Measurements from ENCODE around the gene EIF4G3. TPM values are rescaled to one million over a fixed set of nuclear protein-coding genes. Genes with fewer than 3 reads are reported as not detected.
"Not testable (repeated sequence)": the region's sequence is repeated elsewhere in the genome, so short reads cannot be mapped to it uniquely, and the experiment has no call there.

Gene EIF4G3
- total RNA-seq, 1 experiment from 2014 or later, result 7.2 TPM

DNA sequence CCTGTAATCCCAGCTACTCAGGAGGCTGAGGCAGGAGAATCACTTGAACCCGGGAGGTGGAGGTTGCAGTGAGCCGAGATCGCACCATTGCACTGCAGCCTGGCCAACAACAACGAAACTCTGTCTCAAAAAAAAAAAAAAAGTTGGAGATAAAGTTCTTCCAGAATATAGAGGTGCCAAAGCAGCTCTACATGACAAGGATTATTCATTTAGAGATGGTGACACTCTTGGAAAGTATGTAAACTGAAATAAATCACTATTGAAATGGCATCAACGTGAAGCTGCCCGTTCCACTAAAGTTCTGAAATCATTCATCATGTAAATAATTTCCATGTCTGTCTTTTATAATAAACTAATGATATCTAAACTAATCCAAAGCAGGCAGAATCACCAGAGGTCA, 14.9 kb downstream of the EIF4G3 start:
- no peak for DNase-seq (ENCODE audit: low read depth)
- in situ Hi-C loops (cut with HindIII; ENCODE audit: low pct_unique_long_range_greater_than_20kb, low sequenced_read_pairs), result no loop called here

GRCh38 chr1:21160263-21160796, 16.4 kb downstream of the EIF4G3 start:
- no peak for DNase-seq (ENCODE audit: low read depth)
- in situ Hi-C loops (cut with HindIII; ENCODE audit: low pct_unique_long_range_greater_than_20kb, low sequenced_read_pairs), result no loop called here

DNA sequence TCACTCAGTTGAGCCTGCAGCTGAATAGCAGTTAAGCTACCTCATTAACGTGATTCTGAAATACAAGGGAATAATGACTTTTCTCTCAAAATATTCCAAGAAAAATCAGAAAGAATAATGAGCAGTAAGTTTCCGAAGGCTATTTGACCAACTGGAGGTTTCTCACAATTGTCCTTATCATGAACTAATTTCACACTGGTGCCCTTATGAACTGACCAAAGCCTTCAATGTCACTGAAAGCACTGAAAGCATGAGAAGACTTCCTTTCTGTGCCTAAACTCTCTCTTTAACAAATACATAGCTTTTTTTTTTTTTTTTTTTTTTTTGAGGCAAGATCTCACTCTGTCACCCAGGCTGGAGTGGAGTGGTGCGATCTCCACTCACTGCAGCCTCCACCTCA, 18.8 kb downstream of the EIF4G3 start:
- no peak for DNase-seq (ENCODE audit: low read depth)
- in situ Hi-C loops (cut with HindIII; ENCODE audit: low pct_unique_long_range_greater_than_20kb, low sequenced_read_pairs), result no loop called here

DNA sequence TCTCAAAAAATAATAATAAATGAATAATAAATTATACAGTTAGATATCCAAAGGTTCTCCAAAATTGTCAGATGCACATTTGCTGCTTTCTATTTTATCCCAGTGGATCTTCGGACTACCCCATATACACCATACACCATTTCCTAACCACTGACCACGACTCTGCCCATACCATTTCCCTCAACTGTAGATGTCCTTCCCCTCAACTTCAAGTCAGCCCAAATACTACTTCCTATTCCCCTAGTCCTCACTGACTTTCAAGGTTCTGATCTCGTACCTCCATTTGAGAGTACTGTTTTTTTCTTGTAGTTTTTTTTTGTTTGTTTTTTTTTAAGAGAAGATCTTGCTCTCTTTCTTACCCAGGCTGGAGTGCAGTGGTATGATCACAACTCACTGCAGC, 19.6 kb downstream of the EIF4G3 start:
- DNase-seq (ENCODE audit: low read depth), result no peak
- in situ Hi-C loops (cut with HindIII; ENCODE audit: low pct_unique_long_range_greater_than_20kb, low sequenced_read_pairs), result no loop called here

DNA sequence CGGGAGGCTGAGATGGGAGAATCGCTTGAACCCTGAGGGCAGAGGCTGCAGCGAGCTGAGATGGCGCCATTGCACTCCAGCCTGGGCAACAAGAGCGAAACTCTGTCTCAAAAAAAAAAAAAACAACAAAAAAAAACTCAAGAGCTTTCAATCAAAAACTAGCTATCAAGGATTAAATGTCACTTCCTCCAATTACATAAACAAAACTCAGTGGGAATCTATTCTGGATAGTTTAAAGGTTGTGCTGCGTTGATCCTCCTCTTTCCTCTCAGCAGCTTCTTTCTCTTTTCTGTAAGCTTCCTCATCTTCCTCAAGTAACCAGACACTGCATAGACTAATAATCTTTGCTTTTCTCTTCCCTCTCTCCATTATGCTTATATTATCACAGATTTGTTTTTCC, 20.7 kb downstream of the EIF4G3 start:
- in situ Hi-C loops (cut with HindIII; ENCODE audit: low pct_unique_long_range_greater_than_20kb, low sequenced_read_pairs), result no loop called here
- DNase-seq (ENCODE audit: low read depth), result no peak

DNA sequence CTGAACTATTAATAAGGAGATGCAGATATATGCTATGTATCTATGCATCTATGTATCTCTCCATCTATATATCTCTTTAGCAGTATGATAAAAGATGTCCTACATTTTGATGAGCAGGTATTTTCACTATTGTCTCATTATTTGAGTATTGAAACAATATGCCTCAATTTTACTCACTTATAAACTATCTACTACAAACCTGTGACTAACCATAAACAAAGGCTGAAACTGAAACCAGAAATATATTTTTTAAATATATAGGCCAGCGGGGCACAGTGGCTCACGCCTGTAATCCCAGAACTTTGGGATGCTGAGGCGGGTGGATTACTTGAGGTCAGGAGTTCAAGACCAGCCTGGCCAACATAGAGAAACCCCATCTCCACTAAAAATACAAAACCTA, 22.0 kb downstream of the EIF4G3 start:
- in situ Hi-C loops (cut with HindIII; ENCODE audit: low pct_unique_long_range_greater_than_20kb, low sequenced_read_pairs), result no loop called here

GRCh38 chr1:21153388-21153787, 23.3 kb downstream of the EIF4G3 start:
- DNase-seq (ENCODE audit: low read depth), result no peak
- in situ Hi-C loops (cut with HindIII; ENCODE audit: low pct_unique_long_range_greater_than_20kb, low sequenced_read_pairs), result no loop called here

More for the DNA sequence above, 22.0 kb downstream of the EIF4G3 start:
- no peak for DNase-seq (ENCODE audit: low read depth)

GRCh38 chr1:21152423-21153100, 24.1 kb downstream of the EIF4G3 start:
- DNase-seq (ENCODE audit: low read depth), result no peak
- in situ Hi-C loops (cut with HindIII; ENCODE audit: low pct_unique_long_range_greater_than_20kb, low sequenced_read_pairs), result no loop called here

DNA sequence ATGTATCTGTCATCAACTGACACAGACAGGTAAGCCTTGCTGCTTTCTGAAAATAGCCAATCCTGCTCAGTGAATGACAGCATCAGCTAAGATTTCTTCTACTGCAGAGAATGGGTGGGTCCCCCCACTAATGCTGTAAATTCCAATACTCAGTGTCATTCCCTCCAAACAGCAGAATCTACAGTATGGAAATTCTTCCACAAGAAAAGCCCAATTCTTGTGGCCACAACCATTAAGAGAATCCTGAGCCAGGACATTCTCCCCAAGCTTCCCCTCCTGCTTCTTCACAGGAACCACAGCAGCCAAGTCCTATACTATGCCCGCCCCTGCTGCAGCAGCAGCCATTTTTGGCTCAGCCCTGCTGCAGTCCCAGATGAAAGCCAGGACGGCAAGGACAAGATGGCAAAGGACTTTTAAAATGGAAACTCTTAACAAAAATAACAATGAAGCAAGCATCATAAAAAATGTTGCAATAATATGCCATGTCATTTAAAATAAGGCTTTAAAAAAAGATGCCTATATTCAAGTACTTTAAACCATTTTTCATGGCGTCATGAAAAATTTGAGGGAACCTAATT, 26.8 kb downstream of the EIF4G3 start:
- peak; percentile 73 for DNase-seq (ENCODE audit: low read depth)
- in situ Hi-C loops (cut with HindIII; ENCODE audit: low pct_unique_long_range_greater_than_20kb, low sequenced_read_pairs), result no loop called here

DNA sequence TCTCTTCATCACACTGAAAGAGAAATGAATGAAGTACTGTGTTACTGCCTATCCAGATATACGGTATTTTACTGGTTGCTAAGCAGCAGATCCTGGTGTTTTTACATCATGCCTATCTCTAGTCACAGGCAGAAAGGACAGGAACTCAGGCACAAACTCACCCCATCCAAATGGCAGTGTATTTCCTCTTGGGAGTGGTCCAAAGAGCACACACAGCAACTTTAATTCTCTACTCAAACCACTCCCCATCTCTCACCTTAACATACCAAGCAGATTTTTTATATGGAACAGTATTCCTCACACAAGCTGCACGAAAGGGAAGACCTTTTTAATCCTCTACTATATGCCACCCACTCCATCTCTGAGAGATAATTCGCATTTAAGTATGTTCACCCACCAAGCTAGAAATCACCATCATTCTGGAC, 27.3 kb downstream of the EIF4G3 start:
- DNase-seq (ENCODE audit: low read depth), result peak; percentile 61

GRCh38 chr1:21143752-21144151, 32.9 kb downstream of the EIF4G3 start:
- no peak for DNase-seq (ENCODE audit: low read depth)
- in situ Hi-C loops (cut with HindIII; ENCODE audit: low pct_unique_long_range_greater_than_20kb, low sequenced_read_pairs), result no loop called here

More for the DNA sequence above, 27.3 kb downstream of the EIF4G3 start:
- in situ Hi-C loops (cut with HindIII; ENCODE audit: low pct_unique_long_range_greater_than_20kb, low sequenced_read_pairs), result no loop called here

GRCh38 chr1:21143138-21143537, 33.6 kb downstream of the EIF4G3 start:
- in situ Hi-C loops (cut with HindIII; ENCODE audit: low pct_unique_long_range_greater_than_20kb, low sequenced_read_pairs), result no loop called here
- no peak for DNase-seq (ENCODE audit: low read depth)

GRCh38 chr1:21141030-21141429, 35.7 kb downstream of the EIF4G3 start:
- in situ Hi-C loops (cut with HindIII; ENCODE audit: low pct_unique_long_range_greater_than_20kb, low sequenced_read_pairs), result no loop called here

GRCh38 chr1:21139601-21140000, 37.1 kb downstream of the EIF4G3 start:
- DNase-seq (ENCODE audit: low read depth), result no peak
- in situ Hi-C loops (cut with HindIII; ENCODE audit: low pct_unique_long_range_greater_than_20kb, low sequenced_read_pairs), result no loop called here

More at GRCh38 chr1:21141030-21141429, 35.7 kb downstream of the EIF4G3 start:
- DNase-seq (ENCODE audit: low read depth), result no peak

GRCh38 chr1:21136344-21136743, 40.4 kb downstream of the EIF4G3 start:
- in situ Hi-C loops (cut with HindIII; ENCODE audit: low pct_unique_long_range_greater_than_20kb, low sequenced_read_pairs); DNase-seq (ENCODE audit: low read depth): not testable (repeated sequence)

DNA sequence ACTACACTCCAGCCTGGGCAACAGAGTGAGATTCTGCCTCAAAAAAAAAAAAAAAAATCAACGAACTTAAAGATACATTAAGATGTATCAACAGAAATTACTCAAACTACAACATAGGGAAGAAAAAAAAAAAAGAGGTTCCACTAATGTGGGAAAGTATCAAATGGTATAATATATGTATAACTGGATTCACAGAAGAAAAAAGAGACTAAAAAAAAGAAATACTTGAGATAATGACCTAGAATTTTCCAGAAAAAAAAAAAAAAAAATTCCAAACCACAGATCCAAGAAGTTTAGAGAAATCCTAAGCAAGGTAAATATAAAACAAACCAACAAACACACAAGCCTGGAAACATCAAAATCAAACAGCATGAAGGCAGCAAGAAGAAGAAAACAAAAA, 45.5 kb downstream of the EIF4G3 start:
- DNase-seq (ENCODE audit: low read depth), result no peak
- in situ Hi-C loops (cut with HindIII; ENCODE audit: low pct_unique_long_range_greater_than_20kb, low sequenced_read_pairs), result no loop called here

DNA sequence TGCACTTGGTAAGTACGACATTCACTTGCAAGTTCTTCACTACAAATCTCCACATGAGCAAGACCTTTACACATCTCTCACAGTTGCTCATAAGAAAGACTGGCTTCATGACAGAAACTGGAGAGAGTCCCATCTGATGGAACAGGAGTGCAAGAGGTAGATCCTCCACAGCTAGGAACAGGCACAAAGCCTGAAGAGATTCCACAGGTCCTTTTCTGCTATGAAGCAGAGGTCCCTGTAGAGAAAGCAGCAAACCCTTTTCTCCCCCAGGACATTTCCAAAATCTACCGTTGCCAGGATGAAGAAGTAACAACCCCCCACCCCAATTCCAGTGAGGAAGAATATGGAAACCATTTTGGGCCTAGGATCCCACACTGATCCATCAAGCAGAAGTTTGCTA, 47.3 kb downstream of the EIF4G3 start:
- in situ Hi-C loops (cut with HindIII; ENCODE audit: low pct_unique_long_range_greater_than_20kb, low sequenced_read_pairs), result no loop called here
- no peak for DNase-seq (ENCODE audit: low read depth)

DNA sequence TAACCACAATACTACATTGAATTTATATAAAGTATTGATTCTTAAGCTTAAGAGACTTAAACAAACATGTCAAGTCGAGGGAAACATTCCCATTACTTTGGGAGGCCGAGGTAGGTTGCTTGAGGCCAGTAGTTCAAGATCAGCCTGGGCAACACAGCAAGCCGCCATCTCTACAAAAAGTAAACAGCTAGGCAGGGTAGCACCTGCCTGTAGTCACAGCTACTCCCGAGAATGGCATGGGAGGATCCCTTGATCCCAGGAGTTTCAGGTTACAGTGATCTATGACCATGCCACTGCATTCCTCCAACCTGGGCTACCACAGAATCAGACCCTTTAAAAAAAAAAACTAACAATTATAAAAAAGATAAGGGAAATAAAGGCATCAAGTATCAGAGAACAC, 50.4 kb downstream of the EIF4G3 start:
- in situ Hi-C loops (cut with HindIII; ENCODE audit: low pct_unique_long_range_greater_than_20kb, low sequenced_read_pairs), result no loop called here
- no peak for DNase-seq (ENCODE audit: low read depth)

GRCh38 chr1:21124846-21125245, 51.9 kb downstream of the EIF4G3 start:
- in situ Hi-C loops (cut with HindIII; ENCODE audit: low pct_unique_long_range_greater_than_20kb, low sequenced_read_pairs), result no loop called here
- no peak for DNase-seq (ENCODE audit: low read depth)
